ENCODE results near the gene MEIOSIN.

DNA sequence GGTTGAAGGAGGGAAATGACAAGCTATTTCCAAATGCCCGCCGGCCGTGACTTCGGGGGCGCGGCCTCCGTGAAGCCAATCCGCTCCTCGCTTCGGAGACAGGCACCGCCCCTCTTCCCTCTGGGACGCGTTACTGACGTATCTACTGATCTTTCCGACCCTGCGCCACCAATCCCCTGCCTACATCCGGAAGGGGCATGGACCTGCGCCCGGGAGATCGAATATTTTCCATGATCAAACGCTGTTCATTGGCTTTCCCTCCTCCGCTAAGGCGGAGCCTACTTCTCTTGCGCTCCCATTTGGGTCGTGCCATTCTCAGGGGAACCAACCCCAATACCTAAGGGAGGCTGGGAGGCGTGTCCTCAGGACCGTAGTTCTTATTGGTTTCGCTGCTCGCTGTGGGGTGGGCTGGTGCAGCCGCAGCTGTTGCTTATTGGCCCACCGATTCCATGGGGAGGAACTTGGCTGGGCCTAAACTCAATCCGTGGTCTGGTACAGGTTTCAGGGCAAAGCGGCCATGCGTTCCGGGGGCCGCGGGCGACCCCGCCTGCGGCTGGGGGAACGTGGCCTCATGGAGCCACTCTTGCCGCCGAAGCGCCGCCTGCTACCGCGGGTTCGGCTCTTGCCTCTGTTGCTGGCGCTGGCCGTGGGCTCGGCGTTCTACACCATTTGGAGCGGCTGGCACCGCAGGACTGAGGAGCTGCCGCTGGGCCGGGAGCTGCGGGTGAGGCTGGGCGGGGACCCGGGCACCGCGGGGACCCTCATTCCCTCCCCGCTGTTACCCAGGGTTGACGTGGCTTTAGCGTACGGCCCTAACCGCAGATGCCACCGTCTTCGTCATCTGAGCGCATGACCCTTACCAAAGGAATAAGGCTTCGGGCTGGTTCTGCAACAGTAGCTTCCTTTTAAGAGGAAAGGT lies 40.8 kb upstream of the MEIOSIN start, which contains the start of gene QPCTL:
- TF ChIP-seq, protein P1, sequence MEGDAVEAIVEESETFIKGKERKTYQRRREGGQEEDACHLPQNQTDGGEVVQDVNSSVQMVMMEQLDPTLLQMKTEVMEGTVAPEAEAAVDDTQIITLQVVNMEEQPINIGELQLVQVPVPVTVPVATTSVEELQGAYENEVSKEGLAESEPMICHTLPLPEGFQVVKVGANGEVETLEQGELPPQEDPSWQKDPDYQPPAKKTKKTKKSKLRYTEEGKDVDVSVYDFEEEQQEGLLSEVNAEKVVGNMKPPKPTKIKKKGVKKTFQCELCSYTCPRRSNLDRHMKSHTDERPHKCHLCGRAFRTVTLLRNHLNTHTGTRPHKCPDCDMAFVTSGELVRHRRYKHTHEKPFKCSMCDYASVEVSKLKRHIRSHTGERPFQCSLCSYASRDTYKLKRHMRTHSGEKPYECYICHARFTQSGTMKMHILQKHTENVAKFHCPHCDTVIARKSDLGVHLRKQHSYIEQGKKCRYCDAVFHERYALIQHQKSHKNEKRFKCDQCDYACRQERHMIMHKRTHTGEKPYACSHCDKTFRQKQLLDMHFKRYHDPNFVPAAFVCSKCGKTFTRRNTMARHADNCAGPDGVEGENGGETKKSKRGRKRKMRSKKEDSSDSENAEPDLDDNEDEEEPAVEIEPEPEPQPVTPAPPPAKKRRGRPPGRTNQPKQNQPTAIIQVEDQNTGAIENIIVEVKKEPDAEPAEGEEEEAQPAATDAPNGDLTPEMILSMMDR (IDR thresholded peaks at IDR 0.05; ENCODE audit: low read depth, low read length, poor library complexity, severe bottlenecking), result no peak
- TF ChIP-seq EZH2phosphoT487 (IDR thresholded peaks at IDR 0.05; ENCODE audit: borderline replicate concordance, low read length), result no peak
